Parathyroid adenoma (tissue), 2 donors: ENCODE measurements around the gene PROM1.
A peak's percentile ranks its signal among the peaks of the same experiment; 100 is the strongest.

Source experiments
- H2AFZ ChIP-seq: fragments of 300-600 bp; sonication (generic); one replicate; pipeline ENCODE4 v1.7.0; 2017; ENCODE audit warnings: antibody characterized with exemption, mild to moderate bottlenecking
- H3K27ac ChIP-seq: fragments of 300-600 bp; sonication (generic); one replicate; pipeline ENCODE4 v1.7.0; 2017
- H3K27me3 ChIP-seq: fragments of 300-600 bp; sonication (generic); one replicate; pipeline ENCODE4 v1.7.0; 2017; ENCODE audit warnings: low read length; ENCODE audit not compliant: control insufficient read depth, insufficient read depth
- H3K36me3 ChIP-seq: fragments of 300-600 bp; sonication (generic); one replicate; pipeline ENCODE4 v1.7.0; 2017; ENCODE audit warnings: low read length; ENCODE audit not compliant: control insufficient read depth, insufficient read depth
- H3K4me1 ChIP-seq: fragments of 300-600 bp; sonication (generic); one replicate; pipeline ENCODE4 v1.7.0; 2017; ENCODE audit warnings: control low read depth
- H3K4me2 ChIP-seq: fragments of 300-600 bp; sonication (generic); one replicate; pipeline ENCODE4 v1.7.0; 2017; ENCODE audit warnings: low read length
- H3K4me3 ChIP-seq: fragments of 300-600 bp; sonication (generic); one replicate; pipeline ENCODE4 v1.7.0; 2017; ENCODE audit warnings: low read depth, low read length
- H3K79me2 ChIP-seq: fragments of 300-600 bp; sonication (generic); one replicate; pipeline ENCODE4 v1.7.0; 2017; ENCODE audit warnings: control low read depth
- H3K9ac ChIP-seq: fragments of 300-600 bp; sonication (generic); one replicate; pipeline ENCODE4 v1.7.0; 2017; ENCODE audit warnings: mild to moderate bottlenecking
- H3K9me3 ChIP-seq: fragments of 300-600 bp; sonication (generic); one replicate; pipeline ENCODE4 v1.7.0; 2017; ENCODE audit warnings: low read length; ENCODE audit not compliant: control insufficient read depth
- CTCF ChIP-seq: fragments of 300-600 bp; sonication (generic); IDR thresholded peaks from one replicate; pipeline ENCODE4 v1.7.0; 2017; ENCODE audit warnings: antibody characterized with exemption, mild to moderate bottlenecking
- donor health status: primary hyperparathyroidism.

Gene PROM1

DNA sequence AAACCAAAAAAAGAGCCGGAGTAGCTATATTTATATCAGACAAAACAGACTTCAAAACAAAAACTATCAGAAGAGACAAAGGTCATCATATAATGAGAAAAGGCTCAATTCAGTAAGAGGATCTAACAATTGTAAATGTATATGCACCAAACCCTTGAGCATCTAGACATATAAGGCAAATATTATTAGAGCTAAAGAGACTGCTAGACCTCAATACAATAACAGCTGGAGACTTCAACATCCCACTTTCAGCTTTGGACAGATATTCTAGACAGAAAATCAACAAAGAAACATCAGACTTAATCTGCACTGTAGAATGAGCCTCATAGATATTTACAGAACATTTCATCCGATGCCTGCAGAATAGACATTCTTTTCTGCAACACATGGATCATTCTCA is 4.8 kb upstream of the PROM1 start:
- Histone ChIP-seq H3K79me2 (no peaks in the 10 kb centered on the region), H3K27ac (no peak overlapping the region), H3K9me3 (no peaks in the 10 kb centered on the region), H2AFZ (no peak overlapping the region), H3K4me3 (no peak overlapping the region), H3K36me3 (no peaks in the 10 kb centered on the region), H3K9ac (no peak overlapping the region), H3K27me3 (no peaks in the 10 kb centered on the region), H3K4me2 (no peak overlapping the region), H3K4me1 (no peaks in the 10 kb centered on the region)
- TF ChIP-seq CTCF, result no peak

GRCh38 chr4:16085822-16086221 is 2.0 kb upstream of the PROM1 start:
- Histone ChIP-seq H2AFZ (no peak overlapping the region), H3K9ac (no peak overlapping the region), H3K27ac (no peak overlapping the region), H3K27me3 (no peaks in the 10 kb centered on the region), H3K4me2 (no peak overlapping the region), H3K4me3 (no peak overlapping the region), H3K4me1 (no peaks in the 10 kb centered on the region), H3K79me2 (no peaks in the 10 kb centered on the region), H3K36me3 (no peaks in the 10 kb centered on the region), H3K9me3 (no peaks in the 10 kb centered on the region)
- TF ChIP-seq CTCF, result no peak

- Histone ChIP-seq H3K27me3 (no peaks in the 10 kb centered on the region), H3K36me3 (no peaks in the 10 kb centered on the region), H3K4me3 (peak overlapping the region; percentile 29), H3K79me2 (no peaks in the 10 kb centered on the region), H3K9me3 (no peaks in the 10 kb centered on the region), H3K9ac (no peak overlapping the region), H3K4me2 (peak overlapping the region; percentile 55), H3K4me1 (no peaks in the 10 kb centered on the region), H2AFZ (peak overlapping the region; percentile 38), H3K27ac (no peak overlapping the region)
- TF ChIP-seq CTCF, result no peak
Measured at GRCh38 chr4:16082426-16083240, 1.2 kb downstream of the PROM1 start.

DNA sequence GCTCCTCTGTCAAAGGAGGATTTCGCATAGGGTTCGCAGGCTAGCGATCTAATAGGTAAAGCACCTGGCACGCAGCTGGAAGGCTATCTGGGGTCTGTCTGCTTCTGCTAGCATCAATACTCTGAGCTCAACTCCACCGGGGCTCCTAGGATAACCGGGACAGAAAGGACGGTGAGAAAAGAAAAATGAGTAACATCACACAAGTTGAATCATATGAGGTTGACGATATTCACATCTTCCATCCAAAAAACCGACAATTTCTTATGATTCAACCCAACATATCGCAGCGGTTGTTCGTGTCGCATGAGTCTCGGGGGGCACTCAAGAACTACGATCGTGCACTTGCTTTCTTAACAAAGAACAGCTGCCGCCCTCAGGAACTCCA is 1.8 kb downstream of the PROM1 start:
- Histone ChIP-seq H3K9ac (no peak overlapping the region), H2AFZ (peak overlapping the region; percentile 38), H3K79me2 (no peaks in the 10 kb centered on the region), H3K9me3 (no peaks in the 10 kb centered on the region), H3K4me1 (no peaks in the 10 kb centered on the region), H3K27me3 (no peaks in the 10 kb centered on the region), H3K27ac (no peak overlapping the region), H3K4me3 (peak overlapping the region; percentile 29), H3K4me2 (peak overlapping the region; percentile 55), H3K36me3 (no peaks in the 10 kb centered on the region)
- TF ChIP-seq CTCF, result no peak

DNA sequence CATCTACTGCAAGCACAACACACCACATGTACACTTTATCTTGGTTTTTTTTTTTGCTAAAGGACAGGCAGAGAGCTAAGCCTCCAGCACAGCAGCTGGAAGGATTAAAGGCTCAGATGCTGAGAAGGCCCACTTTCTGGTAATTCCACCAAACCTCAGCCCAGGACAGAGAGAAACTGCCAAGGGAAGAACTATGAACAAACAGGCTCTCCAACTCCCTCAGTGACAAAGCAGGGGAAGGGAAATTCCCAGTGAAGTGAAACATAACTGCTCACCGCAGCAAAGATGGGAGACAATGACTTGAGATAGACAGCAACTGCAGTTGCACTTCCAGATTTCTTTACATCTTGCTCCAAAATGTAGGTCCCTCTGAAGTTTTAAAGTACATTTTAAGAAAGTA is 4.8 kb downstream of the PROM1 start:
- H3K27ac ChIP-seq, result no peak overlapping the region
- no peak for TF ChIP-seq CTCF

More for the DNA sequence above, 4.8 kb downstream of the PROM1 start:
- no peak overlapping the region for H3K4me3 ChIP-seq
- no peaks in the 10 kb centered on the region for H3K27me3 ChIP-seq
- H3K36me3 ChIP-seq, result no peaks in the 10 kb centered on the region
- H3K9ac ChIP-seq, result no peak overlapping the region
- H3K4me2 ChIP-seq, result no peak overlapping the region
- no peaks in the 10 kb centered on the region for H3K4me1 ChIP-seq
- H3K9me3 ChIP-seq, result no peaks in the 10 kb centered on the region
- H3K79me2 ChIP-seq, result no peaks in the 10 kb centered on the region
- H2AFZ ChIP-seq, result no peak overlapping the region
